DND-41 (cell line): ENCODE measurements around the gene ARMC7.

Source experiments
- EZH2 ChIP-seq: IDR thresholded peaks from 3 replicates; pipeline ENCODE4 v1.6.1; 2012; ENCODE audit warnings: borderline replicate concordance, low read depth, mild to moderate bottlenecking, moderate library complexity, low read length, inconsistent platforms; ENCODE audit not compliant: severe bottlenecking
- TF ChIP-seq, protein P1 (sequence below): IDR thresholded peaks from 2 replicates; pipeline ENCODE4 v1.5.1; 2012; ENCODE audit warnings: borderline replicate concordance, low read length, moderate library complexity, mild to moderate bottlenecking; ENCODE audit not compliant: poor library complexity, severe bottlenecking; ENCODE audit errors: extremely low read depth

DNA sequence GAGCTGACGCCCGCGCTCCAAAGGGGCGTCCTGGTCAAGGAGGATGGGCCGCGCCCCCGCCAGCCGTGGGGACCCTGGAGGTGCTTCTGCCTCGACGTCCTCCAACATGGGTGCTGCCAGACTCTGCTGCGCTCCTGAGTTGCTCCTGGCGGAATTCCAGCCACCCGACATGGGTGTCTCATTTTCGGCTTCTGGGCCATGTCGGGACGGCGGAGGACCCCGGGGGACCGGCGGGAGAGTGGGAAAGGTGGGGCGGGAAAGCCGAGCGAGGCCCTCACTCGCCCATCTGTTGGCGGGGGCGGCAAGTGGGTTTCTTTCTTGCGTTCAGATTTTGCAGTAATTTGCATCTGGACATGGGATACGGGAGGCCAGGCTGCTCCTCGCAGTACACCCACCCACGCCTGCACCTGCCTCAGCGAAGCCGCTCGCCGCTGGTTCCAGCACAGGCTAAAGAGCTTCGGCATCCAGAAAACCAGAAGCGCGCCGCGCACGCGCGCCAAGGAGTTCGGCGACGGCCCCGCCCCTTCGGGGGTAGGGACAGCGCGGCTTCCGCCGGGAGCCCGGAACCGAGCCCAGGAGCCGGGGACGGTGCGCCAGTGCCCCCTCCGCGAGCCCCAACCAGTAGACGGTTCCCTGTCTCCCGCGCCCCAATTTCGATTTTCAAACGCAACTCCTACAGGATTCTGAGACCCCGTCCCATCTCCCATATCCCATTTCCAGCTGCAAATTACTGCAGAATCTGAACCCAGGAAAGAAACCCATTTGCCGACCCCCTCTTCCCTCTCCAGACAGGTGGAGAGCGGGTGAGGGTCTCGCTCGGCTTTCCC is at the start of gene ARMC7:
- TF ChIP-seq EZH2: no peak
- TF ChIP-seq, protein P1, sequence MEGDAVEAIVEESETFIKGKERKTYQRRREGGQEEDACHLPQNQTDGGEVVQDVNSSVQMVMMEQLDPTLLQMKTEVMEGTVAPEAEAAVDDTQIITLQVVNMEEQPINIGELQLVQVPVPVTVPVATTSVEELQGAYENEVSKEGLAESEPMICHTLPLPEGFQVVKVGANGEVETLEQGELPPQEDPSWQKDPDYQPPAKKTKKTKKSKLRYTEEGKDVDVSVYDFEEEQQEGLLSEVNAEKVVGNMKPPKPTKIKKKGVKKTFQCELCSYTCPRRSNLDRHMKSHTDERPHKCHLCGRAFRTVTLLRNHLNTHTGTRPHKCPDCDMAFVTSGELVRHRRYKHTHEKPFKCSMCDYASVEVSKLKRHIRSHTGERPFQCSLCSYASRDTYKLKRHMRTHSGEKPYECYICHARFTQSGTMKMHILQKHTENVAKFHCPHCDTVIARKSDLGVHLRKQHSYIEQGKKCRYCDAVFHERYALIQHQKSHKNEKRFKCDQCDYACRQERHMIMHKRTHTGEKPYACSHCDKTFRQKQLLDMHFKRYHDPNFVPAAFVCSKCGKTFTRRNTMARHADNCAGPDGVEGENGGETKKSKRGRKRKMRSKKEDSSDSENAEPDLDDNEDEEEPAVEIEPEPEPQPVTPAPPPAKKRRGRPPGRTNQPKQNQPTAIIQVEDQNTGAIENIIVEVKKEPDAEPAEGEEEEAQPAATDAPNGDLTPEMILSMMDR: peak; percentile 11
